T-helper 1 cell treated with Interleukin-12 subunit alpha and Interleukin-12 subunit beta and Interleukin-4 antibody, amounts not matched to agents 30 ng/mL and 1 ng/mL, for 36 hours (primary cell): ENCODE measurements around the gene SHISA6. TPM values are rescaled to one million over a fixed set of nuclear protein-coding genes. Genes with fewer than 3 reads are reported as not detected.

ENCODE experiments used
- intact Hi-C: fragments of 100-400 bp; cut with micrococcal nuclease; formaldehyde crosslinking; loops from one replicate; pipeline ENCODE4 v1.15.1; 2024
- total RNA-seq: library from RNA; stranded (reverse); gene quantifications from 2 replicates; pipeline ENCODE4 v1.2.3, GENCODE V29; 2022

Gene SHISA6
- total RNA-seq, 1 donor from 2014 or later, result not detected

- intact Hi-C loops, result no loop called here
Measured at GRCh38 chr17:11264183-11264871, 23.3 kb downstream of the SHISA6 start.

- intact Hi-C loops, result no loop called here
Measured at GRCh38 chr17:11267999-11268575, 27.1 kb downstream of the SHISA6 start.

GRCh38 chr17:11269210-11269609 is 28.2 kb downstream of the SHISA6 start:
- intact Hi-C loops, result no loop called here

GRCh38 chr17:11272191-11272590 is 31.2 kb downstream of the SHISA6 start:
- intact Hi-C loops, result no loop called here

- intact Hi-C loops, result no loop called here
Measured at GRCh38 chr17:11273596-11273995, 32.6 kb downstream of the SHISA6 start.

GRCh38 chr17:11274106-11274505 is 33.1 kb downstream of the SHISA6 start:
- intact Hi-C loops, result no loop called here

GRCh38 chr17:11276486-11276885 is 35.5 kb downstream of the SHISA6 start:
- intact Hi-C loops, result no loop called here

- intact Hi-C loops, result no loop called here
Measured at GRCh38 chr17:11278186-11278991, 37.4 kb downstream of the SHISA6 start.

- intact Hi-C loops, result no loop called here
Measured at GRCh38 chr17:11278992-11279270, 37.9 kb downstream of the SHISA6 start.

- intact Hi-C loops, result no loop called here
Measured at GRCh38 chr17:11279776-11280344, 38.8 kb downstream of the SHISA6 start.

GRCh38 chr17:11282586-11282985 is 41.6 kb downstream of the SHISA6 start:
- intact Hi-C loops, result no loop called here

GRCh38 chr17:11284811-11285210 is 43.8 kb downstream of the SHISA6 start:
- intact Hi-C loops, result no loop called here

GRCh38 chr17:11285946-11286345 is 44.9 kb downstream of the SHISA6 start:
- intact Hi-C loops, result no loop called here

GRCh38 chr17:11287791-11288190 is 46.8 kb downstream of the SHISA6 start:
- intact Hi-C loops, result no loop called here

- intact Hi-C loops, result no loop called here
Measured at GRCh38 chr17:11290814-11291213, 49.8 kb downstream of the SHISA6 start.

- intact Hi-C loops, result no loop called here
Measured at GRCh38 chr17:11292491-11292890, 51.5 kb downstream of the SHISA6 start.

GRCh38 chr17:11293480-11293879 is 52.5 kb downstream of the SHISA6 start:
- intact Hi-C loops, result no loop called here

GRCh38 chr17:11294826-11295225 is 53.8 kb downstream of the SHISA6 start:
- intact Hi-C loops, result no loop called here

GRCh38 chr17:11296994-11297393 is 56.0 kb downstream of the SHISA6 start:
- intact Hi-C loops, result no loop called here

- intact Hi-C loops, result no loop called here
Measured at GRCh38 chr17:11298401-11298800, 57.4 kb downstream of the SHISA6 start.

- intact Hi-C loops, result no loop called here
Measured at GRCh38 chr17:11300201-11300600, 59.2 kb downstream of the SHISA6 start.

- intact Hi-C loops, result no loop called here
Measured at GRCh38 chr17:11300738-11301137, 59.7 kb downstream of the SHISA6 start.
